IMR-90 (cell line): ENCODE data around the gene SOCS3.

ENCODE experiments used
- FOS ChIP-seq: fragments of 150-350 bp; IDR thresholded peaks from 2 replicates; pipeline ENCODE4 v1.6.1; 2016; ENCODE audit warnings: low read depth, low read length
- NFE2L2 ChIP-seq: fragments of 150-350 bp; IDR thresholded peaks from 2 replicates; pipeline ENCODE4 v1.6.1; 2016; ENCODE audit warnings: low read depth, mild to moderate bottlenecking, low read length
- POLR2A ChIP-seq: IDR thresholded peaks from 2 replicates; pipeline ENCODE4 v1.6.1; 2012; ENCODE audit warnings: mild to moderate bottlenecking, low read depth, low read length
- RAD21 ChIP-seq: IDR thresholded peaks from 2 replicates; pipeline ENCODE4 v1.6.1; 2012; ENCODE audit warnings: low read length, improper control_type of control experiment
- RCOR1 ChIP-seq: IDR thresholded peaks from 2 replicates; pipeline ENCODE4 v1.6.1; 2012; ENCODE audit warnings: mild to moderate bottlenecking, low read length, improper control_type of control experiment; ENCODE audit not compliant: insufficient replicate concordance
- TF ChIP-seq, protein P1 (sequence below): conservative IDR thresholded peaks from 2 replicates; pipeline ENCODE4 v1.5.1; 2012; ENCODE audit warnings: mild to moderate bottlenecking, low read depth, low read length, improper control_type of control experiment
- TF ChIP-seq, protein P2 (sequence below): fragments of 150-350 bp; IDR thresholded peaks from 2 replicates; pipeline ENCODE4 v1.6.1; 2017; ENCODE audit warnings: mild to moderate bottlenecking, antibody characterized with exemption, low read length, low read depth
- TF ChIP-seq, protein P3 (sequence below): fragments of 150-350 bp; IDR thresholded peaks from 2 replicates; pipeline ENCODE4 v1.6.1; 2016; ENCODE audit warnings: low read depth, mild to moderate bottlenecking, low read length, moderate library complexity, borderline replicate concordance

DNA sequence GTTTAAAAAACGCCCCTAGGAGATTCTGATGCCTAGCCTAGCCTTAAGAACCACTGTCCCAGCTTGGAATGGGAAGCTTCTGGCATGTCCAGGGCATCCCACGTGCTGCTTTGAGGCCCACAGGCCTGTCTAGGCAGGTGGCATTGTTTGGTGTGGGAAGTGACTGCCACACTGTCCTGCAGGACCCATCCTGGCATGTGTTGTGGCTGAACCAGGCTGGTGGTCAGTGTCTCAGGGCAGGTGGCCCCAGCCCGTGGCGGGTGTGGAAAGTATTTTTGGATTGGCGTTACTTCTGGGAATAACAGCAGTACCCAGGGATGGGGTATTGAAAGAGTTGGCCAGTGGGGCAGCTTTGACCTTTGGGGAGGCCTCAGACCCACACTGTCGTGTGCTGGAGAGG is 46.5 kb upstream of the SOCS3 start:
- TF ChIP-seq NFE2L2 (no peak), RAD21 (no peak), POLR2A (no peak), FOS (no peak), RCOR1 (no peak)
- TF ChIP-seq, protein P1, sequence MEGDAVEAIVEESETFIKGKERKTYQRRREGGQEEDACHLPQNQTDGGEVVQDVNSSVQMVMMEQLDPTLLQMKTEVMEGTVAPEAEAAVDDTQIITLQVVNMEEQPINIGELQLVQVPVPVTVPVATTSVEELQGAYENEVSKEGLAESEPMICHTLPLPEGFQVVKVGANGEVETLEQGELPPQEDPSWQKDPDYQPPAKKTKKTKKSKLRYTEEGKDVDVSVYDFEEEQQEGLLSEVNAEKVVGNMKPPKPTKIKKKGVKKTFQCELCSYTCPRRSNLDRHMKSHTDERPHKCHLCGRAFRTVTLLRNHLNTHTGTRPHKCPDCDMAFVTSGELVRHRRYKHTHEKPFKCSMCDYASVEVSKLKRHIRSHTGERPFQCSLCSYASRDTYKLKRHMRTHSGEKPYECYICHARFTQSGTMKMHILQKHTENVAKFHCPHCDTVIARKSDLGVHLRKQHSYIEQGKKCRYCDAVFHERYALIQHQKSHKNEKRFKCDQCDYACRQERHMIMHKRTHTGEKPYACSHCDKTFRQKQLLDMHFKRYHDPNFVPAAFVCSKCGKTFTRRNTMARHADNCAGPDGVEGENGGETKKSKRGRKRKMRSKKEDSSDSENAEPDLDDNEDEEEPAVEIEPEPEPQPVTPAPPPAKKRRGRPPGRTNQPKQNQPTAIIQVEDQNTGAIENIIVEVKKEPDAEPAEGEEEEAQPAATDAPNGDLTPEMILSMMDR = no peak
- TF ChIP-seq, protein P2, sequence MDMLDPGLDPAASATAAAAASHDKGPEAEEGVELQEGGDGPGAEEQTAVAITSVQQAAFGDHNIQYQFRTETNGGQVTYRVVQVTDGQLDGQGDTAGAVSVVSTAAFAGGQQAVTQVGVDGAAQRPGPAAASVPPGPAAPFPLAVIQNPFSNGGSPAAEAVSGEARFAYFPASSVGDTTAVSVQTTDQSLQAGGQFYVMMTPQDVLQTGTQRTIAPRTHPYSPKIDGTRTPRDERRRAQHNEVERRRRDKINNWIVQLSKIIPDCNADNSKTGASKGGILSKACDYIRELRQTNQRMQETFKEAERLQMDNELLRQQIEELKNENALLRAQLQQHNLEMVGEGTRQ = no peak
- TF ChIP-seq, protein P3, sequence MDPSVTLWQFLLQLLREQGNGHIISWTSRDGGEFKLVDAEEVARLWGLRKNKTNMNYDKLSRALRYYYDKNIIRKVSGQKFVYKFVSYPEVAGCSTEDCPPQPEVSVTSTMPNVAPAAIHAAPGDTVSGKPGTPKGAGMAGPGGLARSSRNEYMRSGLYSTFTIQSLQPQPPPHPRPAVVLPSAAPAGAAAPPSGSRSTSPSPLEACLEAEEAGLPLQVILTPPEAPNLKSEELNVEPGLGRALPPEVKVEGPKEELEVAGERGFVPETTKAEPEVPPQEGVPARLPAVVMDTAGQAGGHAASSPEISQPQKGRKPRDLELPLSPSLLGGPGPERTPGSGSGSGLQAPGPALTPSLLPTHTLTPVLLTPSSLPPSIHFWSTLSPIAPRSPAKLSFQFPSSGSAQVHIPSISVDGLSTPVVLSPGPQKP = no peak
